GM18502 (cell line): Measurements from ENCODE around the gene FGF19.

Experiments
- ATAC-seq: cut with Tn5 transposase; IDR thresholded peaks from one replicate; pipeline ENCODE4 v1.9.1; 2021; ENCODE audit warnings: mild to moderate bottlenecking; ENCODE audit not compliant: unreplicated experiment, poor library complexity

Gene FGF19

DNA sequence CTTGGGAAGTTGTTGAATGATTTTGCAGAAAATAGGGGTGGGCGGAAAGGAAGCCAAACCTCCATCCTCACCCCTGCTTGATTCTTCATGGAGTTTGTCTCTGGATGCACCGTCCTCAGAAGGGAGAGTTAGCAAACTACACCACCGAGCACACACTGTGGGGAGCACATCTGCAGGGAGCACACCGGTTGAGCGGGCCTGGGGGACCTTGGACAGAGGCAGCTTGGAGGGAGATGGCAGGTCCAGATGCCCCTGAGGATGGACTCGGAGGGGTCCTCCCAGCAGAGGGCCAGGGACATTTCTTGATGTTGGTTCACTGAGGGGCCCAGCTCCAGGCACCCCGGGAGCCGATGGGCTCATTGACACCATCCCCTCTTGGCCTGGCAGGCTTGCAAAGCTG is 15.1 kb upstream of the FGF19 start:
- no peak for ATAC-seq

GRCh38 chr11:69718147-69718546 is 14.3 kb upstream of the FGF19 start:
- no peak for ATAC-seq

DNA sequence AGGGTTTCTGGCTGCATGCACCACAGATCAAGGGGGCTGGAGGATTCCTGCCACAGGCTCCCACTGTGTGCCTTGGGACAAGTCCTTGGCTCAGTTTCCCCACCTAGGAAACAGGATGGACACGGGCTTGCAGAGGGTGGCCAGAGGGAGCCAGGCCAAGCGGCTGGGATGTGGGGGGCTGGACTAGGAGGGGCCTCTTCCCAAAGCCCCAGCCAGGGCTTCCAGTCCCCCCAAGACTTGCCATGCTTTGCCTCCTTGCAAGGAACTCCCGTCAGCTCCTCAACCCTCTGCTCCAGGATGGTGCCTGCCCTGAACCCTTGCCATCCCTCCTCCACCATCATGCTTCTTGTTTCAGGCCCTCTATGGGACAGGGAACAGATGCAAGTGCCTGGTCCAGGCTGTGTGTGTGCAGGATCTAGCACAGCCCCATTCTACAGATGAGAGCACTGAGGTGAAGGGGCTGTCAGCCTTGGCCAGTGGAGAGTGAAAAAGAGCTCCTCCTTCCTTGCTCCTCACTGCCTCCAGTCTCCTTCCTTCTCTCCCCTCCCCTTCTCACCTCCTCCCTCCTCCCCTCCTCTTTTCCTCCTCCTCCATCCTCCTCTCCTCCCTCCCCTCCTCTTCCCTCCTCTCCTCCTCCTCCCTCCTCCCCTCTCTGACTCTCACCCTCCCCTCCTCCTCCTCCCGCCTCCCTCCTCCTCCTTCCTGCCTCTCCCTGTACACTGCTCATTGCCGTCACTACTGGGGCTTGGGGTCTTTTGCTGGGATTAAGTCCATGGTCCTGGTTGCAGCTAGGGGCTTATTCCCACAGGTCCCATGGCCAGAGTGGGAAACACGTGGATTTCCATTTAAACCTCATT is 13.3 kb upstream of the FGF19 start:
- ATAC-seq: no peak

DNA sequence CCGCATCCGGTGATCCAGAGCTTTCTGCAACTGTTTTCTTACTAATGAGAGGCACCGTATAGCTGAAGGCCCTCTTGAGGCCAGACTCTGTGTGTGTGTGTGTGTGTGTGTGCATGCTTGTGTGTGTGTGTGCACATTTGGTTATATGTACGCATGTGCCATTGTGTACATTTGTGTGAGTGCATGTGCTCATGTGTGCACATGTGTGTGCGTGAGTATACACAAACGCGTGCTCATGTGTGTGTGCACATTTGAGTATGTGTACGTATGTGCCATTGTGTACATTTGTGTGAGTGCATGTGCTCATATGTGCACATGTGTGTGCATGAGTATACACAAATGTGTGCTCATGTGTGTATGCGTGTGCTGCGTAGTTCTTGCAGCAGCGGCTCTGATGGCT is 12.3 kb upstream of the FGF19 start:
- ATAC-seq: no peak

DNA sequence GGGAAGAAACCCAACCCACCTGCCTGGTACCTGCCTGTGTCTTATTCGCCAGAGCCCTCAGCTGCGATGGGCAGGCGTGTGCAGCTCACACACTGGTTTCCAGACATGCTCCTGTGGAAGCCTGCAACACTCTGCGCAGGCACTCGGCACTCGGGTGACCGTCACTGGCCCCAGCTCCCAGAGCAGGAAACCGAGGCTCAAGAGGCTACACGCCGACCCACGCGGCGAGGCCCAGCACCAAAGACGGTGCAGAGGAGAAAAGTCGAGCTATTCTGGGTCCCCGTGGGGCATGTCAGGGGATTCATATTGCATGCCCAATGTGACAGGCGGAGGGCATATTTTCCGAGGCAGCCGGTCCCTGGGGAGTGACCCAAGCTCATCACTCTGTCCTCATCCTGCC is 11.6 kb upstream of the FGF19 start:
- ATAC-seq: no peak

- ATAC-seq: no peak
Measured at GRCh38 chr11:69711822-69712801, 8.3 kb upstream of the FGF19 start.

DNA sequence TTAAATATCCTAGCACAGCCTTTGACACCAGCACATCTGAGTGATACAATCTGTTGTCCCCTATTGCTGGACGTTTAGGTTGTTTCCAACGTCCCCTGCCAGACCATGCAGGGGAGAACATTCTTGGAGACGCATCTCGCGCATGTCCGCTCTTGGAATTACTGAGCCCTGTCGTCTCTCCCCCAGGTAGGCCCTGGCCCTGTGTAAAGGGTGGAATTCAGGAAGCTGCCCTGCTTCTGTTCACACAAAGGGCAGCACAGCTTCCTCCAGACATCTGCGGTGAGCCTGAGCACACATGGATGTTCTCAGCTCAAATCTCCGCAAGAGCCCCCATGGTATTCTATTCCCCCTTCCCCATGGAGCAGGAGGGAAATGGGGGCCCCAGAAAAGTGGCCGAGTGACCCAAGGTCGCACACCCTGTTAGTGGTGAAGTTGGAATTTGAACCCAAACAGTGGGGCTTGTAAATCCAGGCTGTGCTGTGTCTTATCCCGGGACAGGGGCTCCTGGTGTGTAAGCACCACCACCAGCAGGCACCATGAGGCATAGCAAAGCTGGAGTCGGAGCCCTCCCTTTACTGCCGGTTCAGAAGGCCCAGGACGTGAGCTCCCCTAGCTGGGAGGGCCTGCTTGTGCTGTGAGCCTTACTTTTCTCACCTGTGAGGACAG is 5.0 kb upstream of the FGF19 start:
- no peak for ATAC-seq

DNA sequence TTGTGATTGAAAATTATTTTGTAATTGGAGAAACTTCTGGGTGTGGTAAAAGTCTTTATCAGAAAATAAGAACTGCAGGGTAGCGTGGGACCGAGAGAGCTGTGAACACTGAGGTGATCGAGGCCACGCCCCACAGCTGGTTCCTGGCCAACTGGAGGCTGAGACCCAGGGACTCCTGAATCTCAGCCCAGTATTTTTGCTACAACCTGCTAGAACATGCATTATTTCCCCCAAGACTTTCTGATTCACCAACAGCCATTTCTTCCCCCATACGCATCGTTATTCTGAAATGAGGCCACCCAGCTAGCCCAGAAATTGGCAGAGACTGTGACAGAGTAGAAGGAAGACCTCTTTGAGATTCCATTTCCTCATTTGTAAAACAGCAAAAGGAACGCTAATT is 3.4 kb upstream of the FGF19 start:
- ATAC-seq: no peak

- no peak for ATAC-seq
Measured at GRCh38 chr11:69705901-69706787, 2.3 kb upstream of the FGF19 start.

GRCh38 chr11:69705351-69705811 is 1.6 kb upstream of the FGF19 start:
- no peak for ATAC-seq

DNA sequence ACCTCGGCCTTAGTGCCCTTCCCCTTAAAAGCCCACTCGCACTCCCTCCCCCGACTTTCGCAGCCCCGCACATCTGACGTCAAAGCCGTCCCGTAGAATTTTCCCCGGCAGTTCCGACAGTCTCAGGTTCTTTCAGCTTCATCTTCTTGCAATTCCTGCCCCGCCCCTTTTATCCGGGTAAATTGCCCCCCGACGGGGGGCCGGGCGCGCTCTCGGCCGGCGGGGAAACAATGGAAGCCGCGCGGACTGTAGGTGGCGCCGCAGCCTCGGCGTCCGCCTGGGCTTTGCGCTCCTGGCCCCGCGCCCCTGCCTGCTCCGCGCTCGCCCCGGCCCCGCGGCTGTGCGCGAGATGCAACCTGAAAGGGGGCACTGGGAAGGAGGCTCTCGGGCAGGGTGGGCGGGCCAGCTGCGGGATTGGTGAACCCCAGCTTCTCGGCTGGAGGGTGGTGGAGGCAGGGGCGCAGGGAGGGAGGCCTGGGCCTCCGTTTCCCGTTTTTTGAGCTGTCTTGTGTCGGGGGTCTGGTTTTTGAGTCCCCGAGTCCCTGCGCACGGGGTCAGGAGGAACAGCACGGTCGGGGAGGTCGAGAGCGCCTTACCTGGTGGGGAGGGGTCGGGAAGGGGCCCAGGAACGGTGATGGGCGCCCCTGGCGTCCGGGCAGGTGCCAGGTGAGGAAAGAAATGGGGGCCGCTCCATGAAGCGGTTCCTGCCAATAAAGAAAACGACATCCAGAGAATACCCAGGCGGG is 859 bp upstream of the FGF19 start:
- ATAC-seq: no peak

GRCh38 chr11:69703453-69703767 is 412 bp downstream of the FGF19 start:
- no peak for ATAC-seq

DNA sequence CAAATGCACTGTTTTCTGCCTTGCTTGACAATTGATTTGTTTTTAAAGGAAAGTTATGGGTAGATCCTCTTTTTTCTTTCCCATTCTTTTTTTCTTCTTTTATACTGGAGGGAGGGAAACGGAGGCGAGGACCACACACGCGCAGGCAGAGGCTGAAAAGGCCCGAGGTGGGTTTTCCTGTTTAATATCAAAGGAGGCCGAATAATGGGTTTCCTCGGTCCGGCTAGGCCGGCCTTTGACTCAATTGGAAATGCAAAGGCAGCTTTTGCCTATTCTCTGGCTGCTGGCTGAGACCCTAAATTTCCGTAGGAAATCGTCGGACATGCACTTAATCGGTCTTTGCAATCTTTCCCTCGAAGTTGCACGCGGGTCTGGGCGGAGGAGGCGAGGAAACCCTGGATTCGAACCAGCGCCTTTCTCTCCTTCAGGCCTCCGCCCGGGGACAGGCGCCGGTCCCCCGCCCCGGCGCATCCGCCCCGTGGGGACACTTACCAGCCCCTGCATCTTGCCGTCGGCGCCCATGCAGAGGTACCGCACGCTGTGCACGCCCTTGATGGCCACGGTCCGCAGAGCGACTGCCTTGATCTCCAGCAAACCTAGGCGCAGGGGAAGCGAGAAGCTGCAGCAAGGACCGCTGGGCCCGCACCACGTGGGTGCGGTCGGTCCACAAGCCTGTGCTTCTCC is 911 bp downstream of the FGF19 start:
- no peak for ATAC-seq

DNA sequence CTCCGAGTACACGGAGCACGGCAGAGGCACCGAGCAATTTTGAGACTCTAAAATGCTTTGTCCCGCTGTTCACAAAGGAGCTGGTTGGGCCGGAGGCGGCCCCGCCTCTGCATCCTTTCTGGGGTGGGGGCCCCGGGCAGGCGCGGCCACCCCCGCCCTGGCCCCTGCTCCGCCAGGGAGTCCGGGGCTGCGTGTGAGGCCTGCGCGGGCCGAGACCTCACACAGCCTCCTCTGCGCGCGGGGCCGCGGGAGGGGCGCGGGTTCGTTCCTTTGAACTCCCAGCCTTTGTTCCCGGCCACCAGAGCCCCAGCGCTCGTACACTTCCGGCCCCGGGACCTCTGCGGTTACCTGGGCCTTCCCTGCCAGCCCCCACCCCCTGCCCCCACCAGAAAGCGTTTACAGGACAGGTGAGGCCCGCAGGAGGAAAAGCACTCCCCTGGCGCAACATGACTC is 1.6 kb downstream of the FGF19 start:
- ATAC-seq: no peak

DNA sequence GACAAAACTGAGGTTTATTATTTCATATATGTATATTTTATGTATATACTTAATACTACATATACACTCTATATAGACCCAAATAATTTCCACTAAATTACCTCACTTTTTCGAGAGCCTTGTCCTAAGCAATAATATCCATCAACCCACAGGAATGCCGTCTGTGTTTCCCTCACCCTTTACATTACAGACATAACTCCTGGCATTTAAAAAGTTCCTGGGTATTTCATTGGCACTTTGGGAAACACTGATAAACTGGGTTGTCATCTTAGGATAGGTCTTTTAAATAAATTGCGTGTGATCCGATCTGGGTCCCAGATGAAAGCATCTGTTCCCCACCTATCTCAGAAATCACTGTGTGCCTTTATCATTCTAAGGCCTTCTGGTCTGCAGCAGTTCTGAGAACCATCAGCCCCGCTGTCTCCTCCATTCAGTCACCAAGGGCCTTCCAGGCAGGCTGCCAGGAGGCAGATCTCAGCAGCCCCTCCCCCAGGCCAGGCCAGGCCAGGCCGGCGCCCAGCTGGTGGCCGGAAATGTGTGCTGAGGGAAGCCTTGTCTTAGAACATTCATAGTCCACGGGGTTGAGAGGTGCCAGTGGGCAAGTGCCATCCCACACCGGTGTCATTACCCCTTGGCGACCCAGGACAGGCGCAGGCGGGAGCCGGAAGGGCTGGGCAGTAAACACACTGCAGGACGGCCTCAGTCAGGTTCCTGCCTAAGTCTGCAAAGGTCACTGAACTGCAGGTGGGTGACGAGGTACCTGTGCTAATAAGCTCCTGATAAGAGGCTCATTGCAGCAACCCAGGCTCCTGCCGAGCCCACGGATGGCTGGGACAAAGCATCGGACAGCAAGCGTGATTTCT is 3.3 kb downstream of the FGF19 start:
- no peak for ATAC-seq

- ATAC-seq: no peak
Measured at GRCh38 chr11:69699213-69699612, 4.6 kb downstream of the FGF19 start.

- no peak for ATAC-seq
Measured at GRCh38 chr11:69698362-69698761, 5.5 kb downstream of the FGF19 start.

GRCh38 chr11:69697861-69698260 is 6.0 kb downstream of the FGF19 start:
- no peak for ATAC-seq
